Ovary (tissue), 3 donors: ENCODE data around the gene SLC24A5.

Experiments used
- EP300 ChIP-seq: sonication (generic); formaldehyde crosslinking; IDR thresholded peaks from one replicate; pipeline ENCODE4 v1.6.1; 2017; ENCODE audit warnings: antibody characterized with exemption
- POLR2A ChIP-seq: fragments of 450-650 bp; IDR thresholded peaks from one replicate; pipeline ENCODE4 v1.6.1; 2017; ENCODE audit warnings: antibody characterized with exemption, mild to moderate bottlenecking, moderate library complexity
- TF ChIP-seq, protein P1 (sequence below), 3 donors: fragments of 450-650 bp in 2 of 3; fragments of 200-600 bp in 1 of 3; IDR thresholded peaks; one replicate each; pipeline versions ENCODE4 v1.5.1 to v1.8.0; 2016 to 2022; ENCODE audit warnings: antibody characterized with exemption in 3 of 3, mild to moderate bottlenecking in 1 of 3
- donor health status: DM: no; HTN: no; CAD: no.

DNA sequence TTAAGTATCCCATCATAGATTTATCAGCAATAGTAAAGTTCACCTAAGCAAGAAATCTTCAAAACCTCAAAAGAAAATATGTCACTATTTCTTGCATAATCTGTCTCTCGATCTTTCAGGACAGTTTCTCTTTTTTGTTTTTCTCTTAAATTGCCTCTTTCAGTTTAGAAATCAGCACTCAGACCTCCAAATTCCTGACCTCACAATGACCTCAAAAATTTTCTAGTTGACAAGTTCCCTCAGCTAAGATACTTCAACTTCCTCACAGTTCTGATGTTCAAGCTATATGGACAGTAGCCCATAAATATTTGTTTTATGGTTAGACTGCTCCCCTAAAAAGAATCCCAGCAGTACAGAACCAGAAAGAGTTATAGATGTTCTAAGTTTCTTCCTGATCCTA, 24.1 kb downstream of the SLC24A5 start:
- no peak for TF ChIP-seq POLR2A
- TF ChIP-seq, protein P1, sequence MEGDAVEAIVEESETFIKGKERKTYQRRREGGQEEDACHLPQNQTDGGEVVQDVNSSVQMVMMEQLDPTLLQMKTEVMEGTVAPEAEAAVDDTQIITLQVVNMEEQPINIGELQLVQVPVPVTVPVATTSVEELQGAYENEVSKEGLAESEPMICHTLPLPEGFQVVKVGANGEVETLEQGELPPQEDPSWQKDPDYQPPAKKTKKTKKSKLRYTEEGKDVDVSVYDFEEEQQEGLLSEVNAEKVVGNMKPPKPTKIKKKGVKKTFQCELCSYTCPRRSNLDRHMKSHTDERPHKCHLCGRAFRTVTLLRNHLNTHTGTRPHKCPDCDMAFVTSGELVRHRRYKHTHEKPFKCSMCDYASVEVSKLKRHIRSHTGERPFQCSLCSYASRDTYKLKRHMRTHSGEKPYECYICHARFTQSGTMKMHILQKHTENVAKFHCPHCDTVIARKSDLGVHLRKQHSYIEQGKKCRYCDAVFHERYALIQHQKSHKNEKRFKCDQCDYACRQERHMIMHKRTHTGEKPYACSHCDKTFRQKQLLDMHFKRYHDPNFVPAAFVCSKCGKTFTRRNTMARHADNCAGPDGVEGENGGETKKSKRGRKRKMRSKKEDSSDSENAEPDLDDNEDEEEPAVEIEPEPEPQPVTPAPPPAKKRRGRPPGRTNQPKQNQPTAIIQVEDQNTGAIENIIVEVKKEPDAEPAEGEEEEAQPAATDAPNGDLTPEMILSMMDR (IDR thresholded peaks at IDR 0.05) = no peak
- TF ChIP-seq EP300 = no peak
